K562 (cell line): ENCODE measurements around the gene C5AR2. TPM values are rescaled to one million over a fixed set of nuclear protein-coding genes. Genes with fewer than 3 reads are reported as not detected.
A peak's percentile ranks its signal among the peaks of the same experiment; 100 is the strongest.

Experiments
- ATAC-seq: fragments of 200-7000 bp; cut with Tn5 transposase; 3 replicates; pipeline ENCODE4 v1.9.1; 2020; ENCODE audit warnings: moderate library complexity
- BruUV-seq: library from RNA; stranded (reverse); fragments of 400-500 nt; replicated peaks from 2 replicates; lab custom pipeline; 2021; lab: Mats Ljungman, UMichigan
- CTCF ChIA-PET: fragments of 300-600 bp; formaldehyde crosslinking; extraction: SDS; loops from one replicate; lab custom pipeline; 2021; ENCODE audit warnings: low intra/inter-chr PET ratio; lab: Yijun Ruan, JAX
- POLR2A ChIA-PET: fragments of 300-600, 350-650 bp; sonication (Branson Sonifier 250); formaldehyde crosslinking; extraction: SDS; loops from one replicate; lab custom pipeline; 2021; ENCODE audit warnings: antibody characterized with exemption, inconsistent platforms; lab: Yijun Ruan, JAX
- DNase-seq, 4 experiments: peaks; one replicate each; pipeline versions ENCODE4 v3.0.0 to v3.0.0-alpha.2; 2011 to 2018; ENCODE audit warnings: low spot score in 3 of 4, mixed read lengths in 3 of 4; ENCODE audit errors: extremely low read depth in 1 of 4
- FAIRE-seq: peaks from 2 replicates; lab custom pipeline; 2011; peaks lifted over from hg19 to GRCh38; lab: Jason Lieb, UNC
- H2AFZ ChIP-seq: 2 replicates; pipeline ENCODE4 v1.6.0; 2011; ENCODE audit warnings: low read depth, low read length, control low read depth, inconsistent platforms
- H3K27ac ChIP-seq: fragments of 200-600 bp; 3 replicates; pipeline ENCODE4 v1.8.0; 2011; ENCODE audit warnings: low read depth, mild to moderate bottlenecking, control low read depth, inconsistent platforms, low read length, moderate library complexity, mixed read lengths; ENCODE audit errors: extremely low read depth
- H3K27me3 ChIP-seq, 2 experiments: fragments of 300-600 bp in 1 of 2; 2 replicates in 1 of 2; 3 replicates in 1 of 2; pipeline versions ENCODE4 v1.6.0 to v1.8.0; 2011; ENCODE audit warnings: inconsistent platforms in 2 of 2, low read length in 2 of 2, mild to moderate bottlenecking in 1 of 2, mixed read lengths in 1 of 2, moderate library complexity in 1 of 2; ENCODE audit not compliant: control insufficient read depth in 2 of 2, insufficient read depth in 2 of 2
- H3K36me3 ChIP-seq: fragments of 300-600 bp; 3 replicates; pipeline ENCODE4 v1.8.0; 2011; ENCODE audit warnings: mild to moderate bottlenecking, low read length, inconsistent platforms; ENCODE audit not compliant: control insufficient read depth, insufficient read depth
- H3K4me1 ChIP-seq, 2 experiments: fragments of 200-600 bp in 1 of 2; replicated peaks in 1 of 2; 2 replicates in 1 of 2; 3 replicates in 1 of 2; pipeline versions ENCODE4 v1.5.1 to v1.8.0; 2011; ENCODE audit warnings: inconsistent platforms in 2 of 2, low read length in 2 of 2, mild to moderate bottlenecking in 1 of 2, mixed read lengths in 1 of 2, moderate library complexity in 1 of 2; ENCODE audit not compliant: control insufficient read depth in 2 of 2, insufficient read depth in 2 of 2
- H3K4me2 ChIP-seq: 2 replicates; pipeline ENCODE4 v1.6.1; 2011; ENCODE audit warnings: low read length, control low read depth, inconsistent platforms, mixed read lengths; ENCODE audit not compliant: insufficient read depth
- H3K4me3 ChIP-seq: fragments of 200-600 bp; sonication (generic), shearing (Covaris generic); 2 replicates; pipeline ENCODE4 v1.5.1; 2016; ENCODE audit warnings: control low read depth, inconsistent platforms
- H3K79me2 ChIP-seq: fragments of 200-600 bp; 3 replicates; pipeline ENCODE4 v1.8.0; 2011; ENCODE audit warnings: low read length, inconsistent platforms; ENCODE audit not compliant: control insufficient read depth, insufficient read depth
- H3K9ac ChIP-seq, 2 experiments: 2 replicates each; pipeline versions ENCODE4 v1.6.0 to v1.6.1; 2011; ENCODE audit warnings: low read depth in 2 of 2, low read length in 2 of 2, control low read depth in 1 of 2, inconsistent platforms in 1 of 2, mild to moderate bottlenecking in 1 of 2, mixed read lengths in 1 of 2; ENCODE audit not compliant: insufficient read depth in 1 of 2
- H3K9me1 ChIP-seq: one replicate; pipeline ENCODE4 v1.6.0; 2011; ENCODE audit warnings: inconsistent platforms, mild to moderate bottlenecking, low read length, moderate library complexity; ENCODE audit not compliant: control insufficient read depth, insufficient read depth
- H3K9me3 ChIP-seq: replicated peaks from 2 replicates; pipeline ENCODE4 v1.5.1; 2011; ENCODE audit warnings: low read depth, low read length, inconsistent platforms; ENCODE audit not compliant: control insufficient read depth, insufficient read depth
- H4K20me1 ChIP-seq: replicated peaks from 2 replicates; pipeline ENCODE4 v1.6.1; 2011; ENCODE audit warnings: low read length, inconsistent platforms, mixed read lengths; ENCODE audit not compliant: control insufficient read depth, insufficient read depth
- GABPA ChIP-seq: fragments of 200-800 bp; sonication (Bioruptor generic); conservative IDR thresholded peaks from 2 replicates; pipeline ENCODE4 v1.6.1; 2016; ENCODE audit warnings: low read depth, missing genetic modification characterization, missing compliant biosample characterization
- TRIM24 ChIP-seq, 2 experiments: fragments of 450-650 bp; IDR thresholded peaks; 2 replicates each; pipeline ENCODE4 v1.6.1; 2016
- TRIM28 ChIP-seq: fragments of 450-650 bp; IDR thresholded peaks from 2 replicates; pipeline ENCODE4 v1.6.1; 2017
- XRCC4 ChIP-seq: IDR thresholded peaks from one replicate; pipeline ENCODE4 v1.6.1; 2011; ENCODE audit not compliant: insufficient read depth, insufficient read length; ENCODE audit errors: extremely low read depth
- ZFP36 ChIP-seq: fragments of 150-350 bp; IDR thresholded peaks from 2 replicates; pipeline ENCODE4 v1.6.1; 2018; ENCODE audit warnings: low read length, low read depth; ENCODE audit not compliant: partially characterized antibody
- ZFPM2 ChIP-seq: fragments of 250-450 bp; sonication (Bioruptor Pico); IDR thresholded peaks from 2 replicates; pipeline ENCODE4 v1.5.1; 2022; ENCODE audit warnings: mild to moderate bottlenecking
- ZNF316 ChIP-seq: fragments of 450-650 bp; IDR thresholded peaks from 2 replicates; pipeline ENCODE4 v1.6.1; 2016
- ZNF707 ChIP-seq: fragments of 250-450 bp; sonication (Bioruptor Pico); conservative IDR thresholded peaks from 2 replicates; pipeline ENCODE4 v1.8.0; 2022; ENCODE audit warnings: inconsistent platforms, mild to moderate bottlenecking, moderate library complexity
- ZSCAN29 ChIP-seq: fragments of 450-650 bp; IDR thresholded peaks from 2 replicates; pipeline ENCODE4 v1.6.1; 2017
- WGBS: fragments of 100-300 bp; shearing (Covaris generic); methylation state at CpG from one replicate; pipeline ENCODE4 v1.1.6; 2016; ENCODE audit warnings: low coverage, mixed read lengths; ENCODE audit not compliant: insufficient coverage; ENCODE audit errors: missing lambda C conversion rate; 5-methylcytosine and 5-hydroxymethylcytosine counted together
- in situ Hi-C: fragments of 300-500 bp; cut with MboI; formaldehyde crosslinking; loops from 4 replicates; pipeline ENCODE4 v1.15.0; 2018; ENCODE audit warnings: inconsistent platforms, mixed read lengths
- intact Hi-C: fragments of 100-400 bp; cut with micrococcal nuclease; formaldehyde crosslinking; loops from 2 replicates; pipeline ENCODE4 v1.14.2; 2022
- polyA plus RNA-seq, 8 experiments: library from polyadenylated mRNA; depleted of rRNA in 4 of 8; stranded (reverse) in 5 of 8; unstranded in 3 of 8; fragments of >200 nt; fragmentation: Nextera tagmentation in 2 of 8; fragmentation: Illumina TruSeq in 1 of 8; extraction: Ambion mirVana in 2 of 8; extraction: Trizol in 1 of 8; gene quantifications; 2 replicates each; pipeline versions ENCODE4 v1.2.1 to v1.2.3, GENCODE V29; 2011 to 2014; ENCODE audit warnings: inconsistent platforms in 1 of 8, missing spikeins in 1 of 8
- total RNA-seq, 7 experiments: library from RNA; depleted of rRNA in 6 of 7; stranded (reverse); fragments of >200 nt in 6 of 7; fragmentation: Illumina TruSeq in 2 of 7; extraction: Trizol in 2 of 7; gene quantifications; 2 replicates each; pipeline versions ENCODE4 v1.2.1 to v1.2.3, GENCODE V29; 2011 to 2021; ENCODE audit warnings: low replicate concordance in 1 of 7

The C5AR2 gene
- total and polyA plus RNA-seq, 9 of the 15 experiments (the other 6 are each of a cell fraction or from before 2014, with no cell fraction given): 0.01 to 1.1 (median 0.13) TPM

DNA sequence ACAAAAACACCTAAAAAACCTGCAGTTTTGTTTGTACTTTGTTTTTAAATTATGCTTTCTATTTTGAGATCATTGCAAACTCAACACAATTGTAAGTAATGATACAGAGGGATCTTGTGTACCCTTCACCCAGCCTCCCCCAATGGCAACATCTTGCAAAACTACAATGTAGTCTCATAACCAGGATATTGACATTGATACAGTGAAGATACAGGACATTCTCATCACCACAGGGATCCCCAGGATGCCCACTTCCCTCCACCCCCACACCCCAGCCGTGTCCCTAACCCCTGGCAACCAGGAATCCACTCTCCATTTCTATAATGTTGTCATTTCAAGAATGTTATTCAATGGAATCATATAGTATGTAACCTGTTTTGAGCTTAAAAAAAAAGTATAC, 10.3 kb upstream of the C5AR2 start:
- ChIA-PET POLR2A (no interaction called here), CTCF (interaction anchor here (0.6 kb wide), 1 partner anchor 34 kb away, joined by 3 read pairs; no protein-coding TSS in a partner anchor)
- 0 out of 2 replicates have a peak, but pooled peaks have one; percentile 49 for TF ChIP-seq TRIM28
- no peak for TF ChIP-seq ZNF707 (CRISPR knock-in tag)
- no peak for TF ChIP-seq GABPA (tag)
- peak; percentile 53 to 65; a peak in 3 of 4 replicates for TF ChIP-seq TRIM24 (IDR thresholded peaks at IDR 0.05)
- TF ChIP-seq ZSCAN29: no peak
- TF ChIP-seq ZFPM2 (CRISPR knock-in tag): no peak
- TF ChIP-seq ZNF316: no peak
- BruUV-seq: no TSS peak
- Histone ChIP-seq H3K4me2 (no peak overlapping the region), H2AFZ (no peak overlapping the region), H3K36me3 (no peaks in the 10 kb centered on the region), H4K20me1 (no peaks in the 10 kb centered on the region), H3K27ac (no peak overlapping the region), H3K27me3 (no peaks in the 10 kb centered on the region; a peak in 1 of 5 replicates), H3K9me3 (no peaks in the 10 kb centered on the region), H3K4me1 (peaks cover 7 to 22% of the 10 kb centered on the region in 2 experiments; a peak in 4 of 5 replicates), H3K4me3 (no peak overlapping the region), H3K9me1 (no peaks in the 10 kb centered on the region), H3K79me2 (no peaks in the 10 kb centered on the region), H3K9ac (no peak overlapping the region)
- intact Hi-C loops (no loop called here), in situ Hi-C loops (no loop called here)
- no peak for DNase-seq
- WGBS: 30% methylated on average over 1 of the region's 1 CpG
- no peak for ATAC-seq
- FAIRE-seq: no peak

DNA sequence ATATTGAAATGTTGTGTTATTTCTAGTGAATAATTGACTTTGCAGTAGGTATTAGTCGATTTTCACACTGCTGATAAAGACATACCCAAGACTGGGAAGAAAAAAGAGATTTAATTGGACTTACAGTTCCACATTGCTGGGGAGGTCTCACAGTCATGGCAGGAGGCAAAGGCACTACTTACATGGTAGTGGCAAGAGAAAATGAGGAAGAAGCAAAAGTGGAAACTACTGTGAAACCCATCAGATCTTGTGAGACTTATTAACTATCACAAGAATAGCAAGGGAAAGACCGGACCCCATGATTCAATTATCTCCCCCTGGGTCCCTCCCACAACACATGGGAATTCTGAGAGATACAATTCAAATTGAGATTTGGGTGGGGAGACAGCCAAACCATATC, 9.9 kb upstream of the C5AR2 start:
- Histone ChIP-seq H3K27me3 (no peaks in the 10 kb centered on the region; a peak in 1 of 5 replicates), H4K20me1 (no peaks in the 10 kb centered on the region), H3K36me3 (no peaks in the 10 kb centered on the region), H2AFZ (no peak overlapping the region), H3K9ac (no peak overlapping the region), H3K9me3 (no peaks in the 10 kb centered on the region), H3K9me1 (no peaks in the 10 kb centered on the region), H3K27ac (no peak overlapping the region), H3K4me2 (no peak overlapping the region), H3K4me3 (no peak overlapping the region), H3K79me2 (no peaks in the 10 kb centered on the region), H3K4me1 (peaks cover 7 to 22% of the 10 kb centered on the region in 2 experiments; a peak in 4 of 5 replicates)
- WGBS: 35% methylated on average over 2 of the region's 2 CpGs
- POLR2A ChIA-PET: no interaction called here
- TF ChIP-seq XRCC4: no peak
- TF ChIP-seq ZFP36: peak; percentile 62
- DNase-seq (no peak), FAIRE-seq (no peak), ATAC-seq (no peak)
- in situ Hi-C loops: no loop called here
- BruUV-seq: no TSS peak
- CTCF ChIA-PET: interaction anchor here (0.6 kb wide), 1 partner anchor 34 kb away, joined by 3 read pairs; no protein-coding TSS in a partner anchor
- intact Hi-C loops: no loop called here
